GM12878 (cell line): Measurements from ENCODE around the gene OR2A5.

ENCODE experiments used
- CTCF ChIP-seq, 3 experiments: IDR thresholded peaks in 2 of 3; conservative IDR thresholded peaks in 1 of 3; 2 replicates each; pipeline ENCODE4 v1.5.1; 2011; ENCODE audit warnings: low read depth in 3 of 3, low read length in 3 of 3, mild to moderate bottlenecking in 3 of 3, control low read depth in 2 of 3, moderate library complexity in 2 of 3, inconsistent platforms in 1 of 3, mixed read lengths in 1 of 3; ENCODE audit not compliant: control insufficient read depth in 2 of 3, insufficient read depth in 1 of 3; ENCODE audit errors: extremely low read depth in 1 of 3
- E2F4 ChIP-seq: IDR thresholded peaks from 2 replicates; pipeline ENCODE4 v1.6.1; 2012; ENCODE audit warnings: low read depth, low read length, improper control_type of control experiment
- EED ChIP-seq: sonication (generic); IDR thresholded peaks from 2 replicates; pipeline ENCODE4 v1.6.1; 2016; ENCODE audit warnings: antibody characterized with exemption, low read depth
- GATAD2B ChIP-seq: fragments of 450-650 bp; conservative IDR thresholded peaks from 2 replicates; pipeline ENCODE4 v1.6.1; 2017; ENCODE audit warnings: low read depth, mild to moderate bottlenecking, moderate library complexity
- HSF1 ChIP-seq: fragments of 150-350 bp; IDR thresholded peaks from 2 replicates; pipeline ENCODE4 v1.6.1; 2014; ENCODE audit warnings: mild to moderate bottlenecking, low read depth, low read length
- IRF3 ChIP-seq: fragments of 450-650 bp; IDR thresholded peaks from 2 replicates; pipeline ENCODE4 v1.6.1; 2014; ENCODE audit warnings: mild to moderate bottlenecking
- KDM1A ChIP-seq: fragments of 200-600 bp; sonication (generic); IDR thresholded peaks from 2 replicates; pipeline ENCODE4 v1.6.1; 2016; ENCODE audit warnings: borderline replicate concordance
- NR2F1 ChIP-seq: fragments of 450-650 bp; conservative IDR thresholded peaks from 2 replicates; pipeline ENCODE4 v1.6.1; 2017; ENCODE audit warnings: mild to moderate bottlenecking
- PAX5 ChIP-seq: IDR thresholded peaks from 2 replicates; pipeline ENCODE4 v1.6.1; 2011; ENCODE audit warnings: low read depth, low read length, borderline replicate concordance
- POLR2AphosphoS5 ChIP-seq: IDR thresholded peaks from 2 replicates; pipeline ENCODE4 v1.6.1; 2011; ENCODE audit warnings: mild to moderate bottlenecking, low read length, inconsistent platforms
- SREBF2 ChIP-seq: IDR thresholded peaks from 2 replicates; pipeline ENCODE4 v1.6.1; 2012; ENCODE audit warnings: mild to moderate bottlenecking, low read length
- USF2 ChIP-seq: IDR thresholded peaks from 2 replicates; pipeline ENCODE4 v1.6.1; 2011; ENCODE audit warnings: low read depth, low read length, improper control_type of control experiment, borderline replicate concordance
- ZNF217 ChIP-seq: fragments of 450-650 bp; IDR thresholded peaks from 2 replicates; pipeline ENCODE4 v1.6.1; 2017; ENCODE audit warnings: antibody characterized with exemption, mild to moderate bottlenecking

GRCh38 chr7:144086730-144087129 is 38.0 kb downstream of the OR2A5 start:
- TF ChIP-seq IRF3 (no peak), SREBF2 (no peak), POLR2AphosphoS5 (no peak), E2F4 (no peak), KDM1A (no peak), CTCF (IDR thresholded peaks at IDR 0.05 in 2 of 3, conservative IDR thresholded peaks at IDR 0.05 in 1 of 3; ENCODE audit: control insufficient read depth in 2 of 3, extremely low read depth in 1 of 3, insufficient read depth in 1 of 3, low read depth in 3 of 3, low read length in 3 of 3) (no peak), NR2F1 (no peak), HSF1 (no peak), PAX5 (no peak), GATAD2B (no peak), USF2 (no peak), ZNF217 (no peak), EED (no peak)
